HepG2 (cell line): ENCODE data around the gene ESYT3. TPM values are rescaled to one million over a fixed set of nuclear protein-coding genes. Genes with fewer than 3 reads are reported as not detected.

Experiments
- ATAC-seq: fragments of 200-7000 bp; cut with Tn5 transposase; 3 replicates; pipeline ENCODE4 v1.9.1; 2020; ENCODE audit warnings: mild to moderate bottlenecking, moderate library complexity
- BruUV-seq: library from RNA; stranded (reverse); fragments of 400-500 nt; replicated peaks from 2 replicates; lab custom pipeline; 2021; lab: Mats Ljungman, UMichigan
- CTCF ChIA-PET: fragments of 300-600 bp; formaldehyde crosslinking; extraction: SDS; loops from one replicate; lab custom pipeline; 2021; ENCODE audit warnings: low total read pairs, inconsistent platforms, low intra/inter-chr PET ratio; lab: Yijun Ruan, JAX
- POLR2A ChIA-PET: fragments of 350-600 bp; sonication (Branson Sonifier 250); formaldehyde crosslinking; loops from one replicate; lab custom pipeline; 2020; ENCODE audit warnings: antibody characterized with exemption, inconsistent platforms; lab: Yijun Ruan, JAX
- DNase-seq: peaks from one replicate; pipeline ENCODE4 v3.0.0-alpha.2; 2015; ENCODE audit warnings: low spot score
- FAIRE-seq: peaks from 3 replicates; lab custom pipeline; 2011; peaks lifted over from hg19 to GRCh38; lab: Jason Lieb, UNC
- H2AFZ ChIP-seq: one replicate; pipeline ENCODE4 v1.6.1; 2011; ENCODE audit warnings: low read length, inconsistent platforms
- H3K27ac ChIP-seq: fragments of 300-600 bp; 3 replicates; pipeline ENCODE4 v1.8.0; 2011; ENCODE audit warnings: mixed run types, mild to moderate bottlenecking, mixed read lengths, low read length, inconsistent platforms; ENCODE audit not compliant: insufficient read depth; ENCODE audit errors: extremely low read length
- H3K27me3 ChIP-seq, 2 experiments: fragments of 200-600 bp in 1 of 2; 2 replicates in 1 of 2; 3 replicates in 1 of 2; pipeline versions ENCODE4 v1.6.0 to v1.8.0; 2011; ENCODE audit warnings: low read length in 2 of 2, mild to moderate bottlenecking in 2 of 2, moderate library complexity in 2 of 2, inconsistent platforms in 1 of 2; ENCODE audit not compliant: insufficient read depth in 2 of 2, control insufficient read depth in 1 of 2
- H3K36me3 ChIP-seq, 2 experiments: fragments of 200-600 bp in 1 of 2; replicated peaks in 1 of 2; 2 replicates in 1 of 2; 3 replicates in 1 of 2; pipeline versions ENCODE4 v1.5.1 to v1.8.0; 2011; ENCODE audit warnings: low read length in 2 of 2, inconsistent platforms in 1 of 2; ENCODE audit not compliant: insufficient read depth in 2 of 2, control insufficient read depth in 1 of 2
- H3K4me1 ChIP-seq: 2 replicates; pipeline ENCODE4 v1.5.1; 2012; ENCODE audit warnings: low read length, inconsistent platforms; ENCODE audit not compliant: insufficient read depth
- H3K4me2 ChIP-seq: 2 replicates; pipeline ENCODE4 v1.6.0; 2011; ENCODE audit warnings: low read depth, low read length, inconsistent platforms
- H3K4me3 ChIP-seq, 3 experiments: fragments of 200-600 bp in 1 of 3; sonication (generic), shearing (Covaris generic) in 1 of 3; replicated peaks in 1 of 3; 2 replicates each; pipeline ENCODE4 v1.5.1; 2011 to 2016; ENCODE audit warnings: low read length in 3 of 3, inconsistent platforms in 2 of 3, low read depth in 2 of 3, mild to moderate bottlenecking in 2 of 3, control low read depth in 1 of 3, mixed read lengths in 1 of 3; ENCODE audit not compliant: insufficient read depth in 1 of 3
- H3K79me2 ChIP-seq: one replicate; pipeline ENCODE4 v1.6.1; 2011; ENCODE audit warnings: low read length, inconsistent platforms; ENCODE audit not compliant: insufficient read depth
- H3K9ac ChIP-seq: 2 replicates; pipeline ENCODE4 v1.6.0; 2011; ENCODE audit warnings: mild to moderate bottlenecking, low read depth, low read length, inconsistent platforms; ENCODE audit not compliant: insufficient read depth
- H3K9me3 ChIP-seq: 2 replicates; pipeline ENCODE4 v1.5.1; 2012; ENCODE audit warnings: mild to moderate bottlenecking, low read length
- H4K20me1 ChIP-seq: 2 replicates; pipeline ENCODE4 v1.6.0; 2011; ENCODE audit warnings: inconsistent platforms, mild to moderate bottlenecking, low read length, moderate library complexity; ENCODE audit not compliant: insufficient read depth
- GLI4 ChIP-seq: sonication (generic); formaldehyde crosslinking; IDR thresholded peaks from 2 replicates; pipeline ENCODE4 v1.5.1; 2020; ENCODE audit warnings: missing genetic modification reagents, mild to moderate bottlenecking, moderate library complexity, borderline replicate concordance
- NFYC ChIP-seq: IDR thresholded peaks from 2 replicates; pipeline ENCODE4 v1.6.1; 2016; ENCODE audit warnings: missing genetic modification reagents, missing compliant biosample characterization
- WGBS: methylation state at CpG from one replicate; pipeline ENCODE4 v1.1.6; 2017; ENCODE audit warnings: low lambda C conversion rate; 5-methylcytosine and 5-hydroxymethylcytosine counted together
- in situ Hi-C: cut with HindIII; loops from 2 replicates; pipeline ENCODE4 v1.10.0; 2017; ENCODE audit warnings: low pct_unique_long_range_greater_than_20kb; ENCODE audit not compliant: extremely low pct_ligation_motif_present
- intact Hi-C: fragments of 100-400 bp; cut with micrococcal nuclease; formaldehyde crosslinking; loops from one replicate; pipeline ENCODE4 v1.10.0; 2022; ENCODE audit not compliant: unreplicated experiment
- polyA plus RNA-seq, 8 experiments: library from polyadenylated mRNA; depleted of rRNA in 3 of 8; stranded (reverse) in 7 of 8; unstranded in 1 of 8; fragments of >200 nt; fragmentation: Illumina TruSeq in 4 of 8; extraction: Trizol in 4 of 8; gene quantifications; 2 replicates each; pipeline versions ENCODE4 v1.2.1 to v1.2.3, GENCODE V29; 2011 to 2016; ENCODE audit warnings: low read depth in 4 of 8, missing spikeins in 1 of 8, mixed read lengths in 1 of 8; ENCODE audit not compliant: insufficient read depth in 1 of 8
- total RNA-seq, 5 experiments: library from RNA; depleted of rRNA; stranded (reverse); fragments of >200 nt; fragmentation: Illumina TruSeq; extraction: Trizol; gene quantifications; 2 replicates each; pipeline ENCODE4 v1.2.3, GENCODE V29; 2016; ENCODE audit warnings: low read depth in 1 of 5
- TF ChIP-seq, protein P1 (sequence below): sonication (generic); formaldehyde crosslinking; IDR thresholded peaks from 2 replicates; pipeline ENCODE4 v1.4.0; 2020; ENCODE audit warnings: missing genetic modification reagents

Gene ESYT3
- total and polyA plus RNA-seq, 2 of the 13 experiments (the other 11 are each of a cell fraction or from before 2014, with no cell fraction given): 1.5 to 4.1 TPM

DNA sequence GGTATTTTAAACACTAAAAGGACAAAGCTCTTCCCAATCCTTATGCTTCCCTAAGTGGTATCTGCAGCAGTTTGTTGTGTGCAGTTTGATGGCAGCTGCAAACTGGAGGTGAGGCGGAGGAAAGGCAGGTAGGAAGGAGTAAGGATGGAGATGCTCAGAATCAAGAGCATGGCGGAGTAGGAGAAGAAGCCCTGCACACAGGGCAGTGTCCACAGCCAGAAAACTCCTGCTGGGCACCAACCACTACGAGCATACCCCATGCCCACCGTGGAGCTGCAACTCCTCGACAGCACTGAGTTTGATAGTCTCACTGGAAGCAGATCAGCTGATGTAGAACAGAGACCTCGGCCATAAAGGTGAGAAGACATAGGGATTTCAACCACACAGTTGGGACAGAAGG, 30.3 kb upstream of the ESYT3 start (continued):
- no peak for TF ChIP-seq GLI4 (CRISPR knock-in tag)

DNA sequence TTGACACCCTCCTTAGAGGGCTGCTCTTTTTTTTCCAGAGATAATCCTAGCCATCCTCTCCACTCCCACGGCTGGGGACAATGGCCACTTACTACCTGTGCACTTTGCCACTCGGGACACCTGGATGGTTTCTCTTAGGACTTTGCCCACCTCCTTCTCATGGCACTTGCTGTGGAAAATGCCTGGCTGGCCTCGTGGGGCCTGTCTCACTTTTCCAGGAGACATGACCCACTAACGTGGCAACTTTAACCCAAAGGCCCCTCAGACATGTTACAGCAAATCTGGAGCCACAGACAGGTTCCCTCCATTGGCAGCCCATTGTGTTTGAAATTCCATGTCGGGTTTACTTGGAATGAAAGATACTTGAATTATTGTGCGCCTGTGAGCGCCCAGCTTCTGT, 29.4 kb upstream of the ESYT3 start:
- intact Hi-C loops (no loop called here), in situ Hi-C loops (no loop called here)

More for the DNA sequence above, 29.4 kb upstream of the ESYT3 start:
- BruUV-seq: no TSS peak
- H3K4me3 ChIP-seq: no peak overlapping the region
- no peak overlapping the region for H3K27ac ChIP-seq
- 93% methylated on average over 7 of the region's 7 CpGs for WGBS
- H4K20me1 ChIP-seq: no peaks in the 10 kb centered on the region
- H3K9ac ChIP-seq: no peak overlapping the region
- ChIA-PET POLR2A (no interaction called here), CTCF (no interaction called here)
- H3K9me3 ChIP-seq: no peaks in the 10 kb centered on the region
- no peak overlapping the region for H2AFZ ChIP-seq
- 0 out of 5 replicates have a peak, but pooled peaks cover 0 to 1% of the 10 kb centered on the region in 2 experiments for H3K27me3 ChIP-seq
- TF ChIP-seq, protein P1, sequence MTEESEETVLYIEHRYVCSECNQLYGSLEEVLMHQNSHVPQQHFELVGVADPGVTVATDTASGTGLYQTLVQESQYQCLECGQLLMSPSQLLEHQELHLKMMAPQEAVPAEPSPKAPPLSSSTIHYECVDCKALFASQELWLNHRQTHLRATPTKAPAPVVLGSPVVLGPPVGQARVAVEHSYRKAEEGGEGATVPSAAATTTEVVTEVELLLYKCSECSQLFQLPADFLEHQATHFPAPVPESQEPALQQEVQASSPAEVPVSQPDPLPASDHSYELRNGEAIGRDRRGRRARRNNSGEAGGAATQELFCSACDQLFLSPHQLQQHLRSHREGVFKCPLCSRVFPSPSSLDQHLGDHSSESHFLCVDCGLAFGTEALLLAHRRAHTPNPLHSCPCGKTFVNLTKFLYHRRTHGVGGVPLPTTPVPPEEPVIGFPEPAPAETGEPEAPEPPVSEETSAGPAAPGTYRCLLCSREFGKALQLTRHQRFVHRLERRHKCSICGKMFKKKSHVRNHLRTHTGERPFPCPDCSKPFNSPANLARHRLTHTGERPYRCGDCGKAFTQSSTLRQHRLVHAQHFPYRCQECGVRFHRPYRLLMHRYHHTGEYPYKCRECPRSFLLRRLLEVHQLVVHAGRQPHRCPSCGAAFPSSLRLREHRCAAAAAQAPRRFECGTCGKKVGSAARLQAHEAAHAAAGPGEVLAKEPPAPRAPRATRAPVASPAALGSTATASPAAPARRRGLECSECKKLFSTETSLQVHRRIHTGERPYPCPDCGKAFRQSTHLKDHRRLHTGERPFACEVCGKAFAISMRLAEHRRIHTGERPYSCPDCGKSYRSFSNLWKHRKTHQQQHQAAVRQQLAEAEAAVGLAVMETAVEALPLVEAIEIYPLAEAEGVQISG (CRISPR knock-in tag): no peak
- no peak for TF ChIP-seq NFYC
- H3K79me2 ChIP-seq: no peaks in the 10 kb centered on the region
- no peak for ATAC-seq
- no peaks in the 10 kb centered on the region; a peak in 1 of 5 replicates for H3K36me3 ChIP-seq
- no peak for DNase-seq
- no peak for FAIRE-seq
- no peak overlapping the region for H3K4me2 ChIP-seq
- H3K4me1 ChIP-seq: peaks cover 15% of the 10 kb centered on the region
